ENCODE results near the gene NKAIN4. TPM values are rescaled to one million over a fixed set of nuclear protein-coding genes. Genes with fewer than 3 reads are reported as not detected.

Gene NKAIN4
- total RNA-seq, 1 donor from 2014 or later: 0.60 TPM

- no peak overlapping the region for H3K27ac Mint-ChIP-seq
These were observed 33.7 kb upstream of the NKAIN4 start for GRCh38 chr20:63287697-63288580.

GRCh38 chr20:63286781-63287696 lies 32.8 kb upstream of the NKAIN4 start:
- Mint-ChIP-seq H3K36me3 (ENCODE audit: insufficient read depth) (peaks cover 5% of the 10 kb centered on the region), H3K27ac (no peak overlapping the region), H3K27me3 (no peaks in the 10 kb centered on the region), H3K4me3 (ENCODE audit: low read depth) (no peak overlapping the region), H3K9me3 (ENCODE audit: low read depth) (no peaks in the 10 kb centered on the region), H3K4me1 (ENCODE audit: low read depth) (no peaks in the 10 kb centered on the region)
- no peak for DNase-seq (ENCODE audit: low spot score, unreplicated experiment)
- no peak for TF ChIP-seq CTCF (IDR thresholded peaks at IDR 0.05; ENCODE audit: unreplicated experiment)

More at GRCh38 chr20:63287697-63288580, 33.7 kb upstream of the NKAIN4 start:
- Mint-ChIP-seq H3K4me1 (ENCODE audit: low read depth) (no peaks in the 10 kb centered on the region), H3K4me3 (ENCODE audit: low read depth) (no peak overlapping the region), H3K9me3 (ENCODE audit: low read depth) (no peaks in the 10 kb centered on the region), H3K36me3 (ENCODE audit: insufficient read depth) (peaks cover 5% of the 10 kb centered on the region), H3K27me3 (no peaks in the 10 kb centered on the region)
- no peak for TF ChIP-seq CTCF (IDR thresholded peaks at IDR 0.05; ENCODE audit: unreplicated experiment)
- DNase-seq (ENCODE audit: low spot score, unreplicated experiment): no peak

- H3K27ac Mint-ChIP-seq: no peak overlapping the region
- H3K9me3 Mint-ChIP-seq (ENCODE audit: low read depth): no peaks in the 10 kb centered on the region
- no peaks in the 10 kb centered on the region for H3K4me1 Mint-ChIP-seq (ENCODE audit: low read depth)
- no peak for TF ChIP-seq CTCF (IDR thresholded peaks at IDR 0.05; ENCODE audit: unreplicated experiment)
- no peak overlapping the region for H3K4me3 Mint-ChIP-seq (ENCODE audit: low read depth)
- H3K36me3 Mint-ChIP-seq (ENCODE audit: insufficient read depth): peaks cover 5% of the 10 kb centered on the region
- no peaks in the 10 kb centered on the region for H3K27me3 Mint-ChIP-seq
- no peak for DNase-seq (ENCODE audit: low spot score, unreplicated experiment)
These were observed 31.7 kb upstream of the NKAIN4 start for GRCh38 chr20:63285636-63286615.

GRCh38 chr20:63284981-63285524 lies 30.8 kb upstream of the NKAIN4 start:
- H3K36me3 Mint-ChIP-seq (ENCODE audit: insufficient read depth): peaks cover 5% of the 10 kb centered on the region

More at GRCh38 chr20:63284981-63285524, 30.8 kb upstream of the NKAIN4 start:
- Mint-ChIP-seq H3K4me3 (ENCODE audit: low read depth) (no peak overlapping the region), H3K4me1 (ENCODE audit: low read depth) (no peaks in the 10 kb centered on the region), H3K27ac (no peak overlapping the region), H3K27me3 (no peaks in the 10 kb centered on the region), H3K9me3 (ENCODE audit: low read depth) (no peaks in the 10 kb centered on the region)
- no peak for TF ChIP-seq CTCF (IDR thresholded peaks at IDR 0.05; ENCODE audit: unreplicated experiment)
- no peak for DNase-seq (ENCODE audit: low spot score, unreplicated experiment)

Data from progenitor cell of endocrine pancreas (in vitro differentiated cells).